Omental fat pad (tissue), 4 donors: ENCODE results near the gene C1orf159. TPM values are rescaled to one million over a fixed set of nuclear protein-coding genes. Genes with fewer than 3 reads are reported as not detected.

Experiments used
- ATAC-seq: fragments of 150-250 bp; one replicate; pipeline ENCODE4 v1.9.1; 2016; ENCODE audit warnings: mild to moderate bottlenecking, moderate library complexity; ENCODE audit not compliant: low FRiP score
- DNase-seq: peaks from one replicate; pipeline ENCODE4 v3.0.0-alpha.2; 2019; ENCODE audit warnings: low spot score
- CTCF ChIP-seq, 3 donors: fragments of 450-650 bp; IDR thresholded peaks; one replicate each; pipeline ENCODE4 v1.5.1; 2016 to 2017; ENCODE audit warnings: antibody characterized with exemption in 3 of 3, mild to moderate bottlenecking in 3 of 3, moderate library complexity in 2 of 3
- total RNA-seq, 4 donors: library from RNA; depleted of rRNA; stranded (reverse); fragments of >200 nt; gene quantifications; one replicate each; pipeline ENCODE4 v1.1.0, GENCODE V29; 2016

C1orf159 gene
- total RNA-seq, 4 donors from 2014 or later: 5.6 to 12.0 (median 9.5) TPM

GRCh38 chr1:1071486-1072298, 44.2 kb downstream of the C1orf159 start:
- ATAC-seq (no peak), DNase-seq (no peak)
- no peak for TF ChIP-seq CTCF (IDR thresholded peaks at IDR 0.05)

GRCh38 chr1:1069711-1070676, 45.9 kb downstream of the C1orf159 start:
- no peak for DNase-seq
- ATAC-seq: peak; percentile 1
- no peak for TF ChIP-seq CTCF (IDR thresholded peaks at IDR 0.05)

- ATAC-seq (peak; percentile 37), DNase-seq (no peak)
- TF ChIP-seq CTCF (IDR thresholded peaks at IDR 0.05): no peak
Observed at GRCh38 chr1:1069056-1069710, 46.7 kb downstream of the C1orf159 start.

GRCh38 chr1:1068517-1069055, 47.3 kb downstream of the C1orf159 start:
- ATAC-seq (no peak), DNase-seq (no peak)
- no peak for TF ChIP-seq CTCF (IDR thresholded peaks at IDR 0.05)

GRCh38 chr1:1067860-1068516, 47.9 kb downstream of the C1orf159 start:
- ATAC-seq: no peak
- DNase-seq: no peak
- no peak for TF ChIP-seq CTCF (IDR thresholded peaks at IDR 0.05)

GRCh38 chr1:1067284-1067859, 48.5 kb downstream of the C1orf159 start:
- ATAC-seq: no peak
- no peak for TF ChIP-seq CTCF (IDR thresholded peaks at IDR 0.05)
- no peak for DNase-seq
